Epithelial cell of proximal tubule (primary cell): ENCODE results near the gene DNMT3B. TPM values are rescaled to one million over a fixed set of nuclear protein-coding genes. Genes with fewer than 3 reads are reported as not detected.

Source experiments
- DNase-seq: peaks from one replicate; pipeline ENCODE4 v3.0.0-alpha.2; 2011; ENCODE audit warnings: low read depth
- H3K4me3 ChIP-seq: 2 replicates; pipeline ENCODE4 v1.5.1; 2011; ENCODE audit warnings: low read depth, mild to moderate bottlenecking, low read length
- CTCF ChIP-seq: conservative IDR thresholded peaks from 2 replicates; pipeline ENCODE4 v1.5.1; 2012; ENCODE audit warnings: low read depth, mild to moderate bottlenecking, low read length
- total RNA-seq: library from RNA; depleted of rRNA; stranded (reverse); fragments of >200 nt; gene quantifications from 2 replicates; pipeline ENCODE4 v1.2.3, GENCODE V29; 2015

DNMT3B gene
- total RNA-seq, 1 donor from 2014 or later = 14.2 TPM

GRCh38 chr20:32848846-32849245, 86.7 kb downstream of the DNMT3B start:
- H3K4me3 ChIP-seq = no peak overlapping the region
- no peak for TF ChIP-seq CTCF
- no peak for DNase-seq

GRCh38 chr20:32849577-32849976, 87.4 kb downstream of the DNMT3B start:
- TF ChIP-seq CTCF = no peak
- DNase-seq = no peak

GRCh38 chr20:32855387-32855786, 93.2 kb downstream of the DNMT3B start:
- TF ChIP-seq CTCF = no peak

More at GRCh38 chr20:32849577-32849976, 87.4 kb downstream of the DNMT3B start:
- no peak overlapping the region for H3K4me3 ChIP-seq

GRCh38 chr20:32858189-32858588, 96.0 kb downstream of the DNMT3B start:
- no peak overlapping the region for H3K4me3 ChIP-seq
- TF ChIP-seq CTCF = no peak
- DNase-seq = no peak

More at GRCh38 chr20:32855387-32855786, 93.2 kb downstream of the DNMT3B start:
- DNase-seq = no peak
- H3K4me3 ChIP-seq = no peak overlapping the region

Other genes starting within 250 kb of the DNMT3B start
- gene NOL4L, start 177.1 kb upstream of the DNMT3B start, total RNA-seq = 33.6 and 44.1 TPM in 2 replicates
- not detected in 2 replicates for gene C20orf203, start 88.4 kb upstream of the DNMT3B start, total RNA-seq
- gene COMMD7, start 18.9 kb upstream of the DNMT3B start, total RNA-seq = 40.1 and 62.1 TPM in 2 replicates
- gene MAPRE1, start 57.6 kb downstream of the DNMT3B start, total RNA-seq = 114 and 123 TPM in 2 replicates
- not detected in 2 replicates for gene EFCAB8, start 96.5 kb downstream of the DNMT3B start, total RNA-seq
- gene SUN5, start 242.0 kb downstream of the DNMT3B start, total RNA-seq = not detected in 2 replicates
- gene BPIFB2, start 245.3 kb downstream of the DNMT3B start, total RNA-seq = not detected in 2 replicates